Upper lobe of left lung (tissue), 6 donors: Measurements from ENCODE around the gene GGT6. TPM values are rescaled to one million over a fixed set of nuclear protein-coding genes. Genes with fewer than 3 reads are reported as not detected.
A peak's percentile ranks its signal among the peaks of the same experiment; 100 is the strongest.

Experiments used
- ATAC-seq, 2 donors: fragments of 200-7000 bp; cut with Tn5 transposase; one replicate each; pipeline ENCODE4 v1.9.1; 2022; ENCODE audit warnings: mild to moderate bottlenecking in 2 of 2, moderate library complexity in 2 of 2; ENCODE audit not compliant: low FRiP score in 2 of 2
- DNase-seq, 2 donors: peaks; one replicate each; pipeline ENCODE4 v3.0.0-alpha.2; 2019 to 2020
- H3K27ac ChIP-seq, 4 donors: fragments of 200-600 bp; sonication (generic); one replicate each; pipeline ENCODE4 v1.5.1; 2016 to 2019
- H3K27me3 ChIP-seq, 4 donors: fragments of 200-600 bp; sonication (generic); one replicate each; pipeline ENCODE4 v1.5.1; 2017 to 2019
- H3K36me3 ChIP-seq, 4 donors: fragments of 200-600 bp; sonication (generic); one replicate each; pipeline ENCODE4 v1.5.1; 2016 to 2019
- H3K4me1 ChIP-seq, 4 donors: fragments of 200-600 bp; sonication (generic); one replicate each; pipeline ENCODE4 v1.5.1; 2018 to 2019
- H3K4me3 ChIP-seq, 4 donors: fragments of 200-600 bp; sonication (generic); one replicate each; pipeline ENCODE4 v1.5.1; 2017 to 2019; ENCODE audit warnings: mild to moderate bottlenecking in 2 of 4, moderate library complexity in 1 of 4
- H3K9me3 ChIP-seq, 4 donors: fragments of 200-600 bp; sonication (generic); one replicate each; pipeline ENCODE4 v1.5.1; 2018 to 2019
- EP300 ChIP-seq, 4 donors: sonication (generic); formaldehyde crosslinking; IDR thresholded peaks; one replicate each; pipeline ENCODE4 v1.5.1; 2017; ENCODE audit warnings: antibody characterized with exemption in 4 of 4, control low read depth in 2 of 4
- POLR2A ChIP-seq, 4 donors: fragments of 450-650 bp; IDR thresholded peaks; one replicate each; pipeline ENCODE4 v1.5.1; 2016 to 2017; ENCODE audit warnings: antibody characterized with exemption in 4 of 4, mild to moderate bottlenecking in 2 of 4
- POLR2AphosphoS5 ChIP-seq, 2 donors: sonication (generic); formaldehyde crosslinking; IDR thresholded peaks; one replicate each; pipeline ENCODE4 v1.5.1; 2017; ENCODE audit warnings: antibody characterized with exemption in 2 of 2
- WGBS, 2 donors: methylation state at CpG; one replicate each; pipeline ENCODE4 v1.1.5; 2017 to 2018; 5-methylcytosine and 5-hydroxymethylcytosine counted together
- total RNA-seq, 6 donors: library from RNA; depleted of rRNA in 4 of 6; stranded (reverse); fragments of >200 nt in 4 of 6; gene quantifications; one replicate each; pipeline versions ENCODE4 v1.1.0 to v1.2.1, GENCODE V29; 2016 to 2021
- TF ChIP-seq, protein P1 (sequence below), 6 experiments: fragments of 450-650 bp in 4 of 6; fragments of 200-600 bp in 2 of 6; sonication (generic) in 2 of 6; IDR thresholded peaks; one replicate each; pipeline ENCODE4 v1.5.1; 2016 to 2019; ENCODE audit warnings: antibody characterized with exemption in 6 of 6
- donor health status: DM: no; HTN: no; CAD: no; lungs with moderate emphysema.
- donor health status: DM: no; HTN: yes; CAD: no; lungs with severe emphysema.

Gene GGT6
- total RNA-seq, 6 donors from 2014 or later = 3.8 to 18.7 (median 9.7) TPM

DNA sequence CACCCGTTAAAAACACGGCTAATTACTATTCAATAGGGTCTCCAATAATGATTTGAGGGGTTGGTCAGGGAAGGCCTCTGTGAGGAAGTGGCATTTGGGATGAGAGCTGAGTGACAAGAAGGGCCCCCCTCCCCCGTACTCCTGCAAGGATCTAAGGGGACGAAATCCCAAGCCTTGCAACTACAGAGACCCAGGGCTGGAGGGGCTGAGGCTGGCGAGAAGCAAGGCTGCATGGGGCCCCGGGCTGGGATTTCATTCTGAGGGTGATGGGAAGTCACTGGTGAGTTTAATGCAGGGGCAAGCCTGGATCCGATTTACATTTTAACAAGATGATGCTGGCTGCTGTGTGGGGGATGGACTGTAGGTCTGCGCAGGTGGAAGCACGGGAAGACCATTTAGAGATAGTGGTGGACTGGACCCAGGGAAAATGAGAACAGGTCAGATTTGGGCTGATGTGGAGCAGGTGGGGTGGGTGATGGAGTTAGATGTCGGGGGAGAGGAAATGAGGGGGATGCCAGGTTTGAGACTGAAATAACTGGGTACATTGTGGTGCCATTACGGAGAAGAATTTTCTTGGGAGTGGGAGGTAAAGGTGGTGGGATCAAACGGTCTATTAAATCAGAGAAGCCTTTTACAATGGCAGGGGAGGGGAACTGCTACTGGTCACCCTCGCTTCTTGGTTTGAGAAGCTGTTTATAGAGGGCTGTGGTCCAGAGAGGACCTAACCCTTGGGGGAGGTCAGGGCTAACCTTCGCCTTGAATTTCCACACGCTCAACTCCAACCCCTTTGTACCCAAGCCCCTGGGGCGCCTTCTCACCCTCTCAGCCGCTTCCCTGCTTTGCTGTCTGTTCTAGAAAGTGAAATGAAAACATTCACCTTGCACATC, 4.3 kb downstream of the GGT6 start:
- no peak for ATAC-seq
- 70 to 71% methylated on average over 17 of the region's 17 CpGs for WGBS, 2 donors
- Histone ChIP-seq H3K4me1 (peaks cover 13 to 39% (median 23%) of the 10 kb centered on the region in 4 donors), H3K4me3 (peak overlapping the region; percentile 36 to 90 (median 82)), H3K27ac (peak overlapping the region; percentile 68 to 89 (median 86)), H3K36me3 (peaks cover 0 to 24% (median 19%) of the 10 kb centered on the region in 4 donors), H3K9me3 (no peaks in the 10 kb centered on the region), H3K27me3 (no peaks in the 10 kb centered on the region)
- TF ChIP-seq POLR2AphosphoS5 (IDR thresholded peaks at IDR 0.05) (no peak), EP300 (IDR thresholded peaks at IDR 0.05) (no peak), POLR2A (IDR thresholded peaks at IDR 0.05) (no peak)
- TF ChIP-seq, protein P1, sequence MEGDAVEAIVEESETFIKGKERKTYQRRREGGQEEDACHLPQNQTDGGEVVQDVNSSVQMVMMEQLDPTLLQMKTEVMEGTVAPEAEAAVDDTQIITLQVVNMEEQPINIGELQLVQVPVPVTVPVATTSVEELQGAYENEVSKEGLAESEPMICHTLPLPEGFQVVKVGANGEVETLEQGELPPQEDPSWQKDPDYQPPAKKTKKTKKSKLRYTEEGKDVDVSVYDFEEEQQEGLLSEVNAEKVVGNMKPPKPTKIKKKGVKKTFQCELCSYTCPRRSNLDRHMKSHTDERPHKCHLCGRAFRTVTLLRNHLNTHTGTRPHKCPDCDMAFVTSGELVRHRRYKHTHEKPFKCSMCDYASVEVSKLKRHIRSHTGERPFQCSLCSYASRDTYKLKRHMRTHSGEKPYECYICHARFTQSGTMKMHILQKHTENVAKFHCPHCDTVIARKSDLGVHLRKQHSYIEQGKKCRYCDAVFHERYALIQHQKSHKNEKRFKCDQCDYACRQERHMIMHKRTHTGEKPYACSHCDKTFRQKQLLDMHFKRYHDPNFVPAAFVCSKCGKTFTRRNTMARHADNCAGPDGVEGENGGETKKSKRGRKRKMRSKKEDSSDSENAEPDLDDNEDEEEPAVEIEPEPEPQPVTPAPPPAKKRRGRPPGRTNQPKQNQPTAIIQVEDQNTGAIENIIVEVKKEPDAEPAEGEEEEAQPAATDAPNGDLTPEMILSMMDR (IDR thresholded peaks at IDR 0.05) = no peak
- DNase-seq = no peak

DNA sequence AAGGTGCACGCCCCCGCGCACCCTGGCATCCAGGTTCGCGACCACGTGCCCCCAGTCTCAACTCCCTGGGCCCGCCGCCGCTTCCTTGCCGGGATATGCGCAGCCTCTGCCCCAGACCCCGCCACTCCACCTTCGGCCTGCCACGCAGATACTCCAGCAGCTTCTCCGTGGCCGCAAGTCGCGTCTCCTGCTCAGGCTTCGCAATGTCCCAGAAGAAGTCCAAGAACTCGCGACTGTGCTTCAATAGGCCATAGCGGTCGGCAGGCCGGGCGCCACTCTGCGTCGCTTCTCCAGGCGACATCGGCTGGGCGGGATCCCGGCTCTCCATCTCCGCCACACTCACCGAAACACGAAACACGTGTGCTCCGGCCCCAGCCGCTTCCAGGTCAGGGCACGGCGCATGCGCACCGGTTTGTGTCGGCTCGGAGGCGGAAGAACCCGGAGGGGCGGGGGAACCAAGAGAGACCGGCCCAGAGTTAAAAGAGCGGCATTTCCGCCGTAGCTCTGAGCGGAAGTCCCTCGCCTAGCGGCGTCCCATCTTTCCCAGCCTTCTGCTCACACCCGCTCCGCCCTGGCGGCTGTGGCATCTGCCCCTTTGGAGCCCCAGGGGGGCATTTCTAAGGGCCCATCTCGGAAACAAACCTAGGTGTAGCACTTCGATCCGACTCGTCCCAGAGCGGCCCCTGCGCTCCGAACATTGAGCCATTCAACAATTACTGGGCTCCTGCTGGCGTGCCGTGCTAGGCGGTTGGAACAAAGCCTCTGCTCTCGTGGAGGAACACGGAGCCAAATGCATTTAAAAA, 5.2 kb downstream of the GGT6 start, which contains the start of gene MYBBP1A:
TSS of gene MYBBP1A (minus strand) at position 388 of the 803 bp plus-strand sequence. CDS start at position 328, 60 bp downstream.
- peak; percentile 98 for DNase-seq
- ATAC-seq = peak; percentile 93 to 96
- 0 to 1% methylated on average over 42 to 65 of the region's 69 CpGs for WGBS, 2 donors
- H3K9me3 ChIP-seq = no peaks in the 10 kb centered on the region
- no peaks in the 10 kb centered on the region for H3K27me3 ChIP-seq
- H3K4me1 ChIP-seq = peaks cover 13 to 33% (median 22%) of the 10 kb centered on the region in 4 donors
- H3K36me3 ChIP-seq = peaks cover 0 to 34% (median 29%) of the 10 kb centered on the region in 4 donors
- H3K27ac ChIP-seq = peak within 1 kb of the TSS; percentile 68 to 89 (median 86)
- TF ChIP-seq, protein P1 (IDR thresholded peaks at IDR 0.05) = peak in 3 of 6 experiments; percentile 33 to 49 (median 40)
- TF ChIP-seq POLR2AphosphoS5 (IDR thresholded peaks at IDR 0.05) (peak; percentile 73 to 74), EP300 (IDR thresholded peaks at IDR 0.05) (no peak), POLR2A (IDR thresholded peaks at IDR 0.05) (peak in 2 of 4 donors; percentile 58 to 80)
- peak within 1 kb of the TSS; percentile 50 to 90 (median 82) for H3K4me3 ChIP-seq

DNA sequence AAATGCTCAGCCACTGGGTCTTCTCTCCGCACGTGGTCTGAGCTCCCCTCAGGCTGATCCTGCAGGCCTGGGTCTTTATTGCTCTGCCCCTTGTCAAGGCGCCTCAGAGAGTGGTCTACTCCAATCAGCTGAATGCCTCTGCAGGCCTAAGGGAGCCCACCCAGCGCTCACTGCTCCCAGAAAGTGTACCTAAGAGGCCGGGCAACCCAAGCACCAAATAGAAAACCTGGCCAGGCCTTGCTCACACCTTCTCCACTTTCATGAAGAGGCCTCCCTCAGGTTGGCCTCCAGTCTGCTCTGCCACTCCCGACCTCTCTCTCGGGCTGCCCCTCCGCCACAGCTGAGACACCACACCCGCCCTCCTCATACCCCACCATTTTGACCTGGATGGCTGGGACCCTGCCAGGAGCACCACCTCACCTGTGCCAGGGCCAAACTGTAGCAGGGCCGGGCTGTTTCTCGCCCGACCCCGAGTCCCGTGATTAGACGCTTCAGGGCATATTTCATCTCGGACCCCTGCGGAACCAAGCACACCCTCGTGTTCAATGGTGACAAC, 5.9 kb downstream of the GGT6 start:
- Histone ChIP-seq H3K27me3 (no peaks in the 10 kb centered on the region), H3K36me3 (peaks cover 4 to 40% (median 35%) of the 10 kb centered on the region in 4 donors), H3K9me3 (no peaks in the 10 kb centered on the region), H3K27ac (peak overlapping the region; percentile 40 to 86 (median 77)), H3K4me1 (peaks cover 13 to 26% (median 22%) of the 10 kb centered on the region in 4 donors), H3K4me3 (peak overlapping the region; percentile 50 to 90 (median 82))
- ATAC-seq = no peak
- DNase-seq = no peak
- 14 to 62% methylated on average over 5 to 18 of the region's 18 CpGs for whole genome bisulfite sequencing, 2 donors
- no peak for TF ChIP-seq EP300 (IDR thresholded peaks at IDR 0.05)
- no peak for TF ChIP-seq POLR2AphosphoS5 (IDR thresholded peaks at IDR 0.05)
- no peak for TF ChIP-seq POLR2A (IDR thresholded peaks at IDR 0.05)
- TF ChIP-seq, protein P1 (IDR thresholded peaks at IDR 0.05) = no peak

DNA sequence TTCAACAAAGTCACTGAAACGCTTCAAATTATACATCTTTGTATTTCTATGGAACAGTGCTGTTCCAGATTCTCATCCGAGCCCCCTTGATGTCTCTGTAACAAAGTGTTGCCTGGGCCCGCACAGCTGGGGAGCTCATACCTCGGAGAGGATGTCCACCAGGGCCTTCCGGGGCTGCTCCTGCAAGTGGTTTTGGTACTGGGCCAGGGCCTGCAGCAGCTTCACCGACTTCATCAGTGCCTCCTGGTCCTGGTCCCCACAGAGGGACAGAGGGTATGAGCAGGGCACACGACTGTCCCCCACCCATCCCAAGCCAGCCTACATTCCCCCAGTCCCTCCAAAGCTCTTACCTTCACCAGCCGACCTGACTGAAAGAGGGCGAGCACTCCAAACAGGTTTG, 6.7 kb downstream of the GGT6 start:
- H3K27me3 ChIP-seq = no peaks in the 10 kb centered on the region
- TF ChIP-seq EP300 (IDR thresholded peaks at IDR 0.05) = no peak
- H3K27ac ChIP-seq = no peak overlapping the region
- ATAC-seq (no peak), DNase-seq (no peak)
- no peaks in the 10 kb centered on the region for H3K9me3 ChIP-seq
- H3K36me3 ChIP-seq = peaks cover 9 to 49% (median 44%) of the 10 kb centered on the region in 4 donors
- H3K4me1 ChIP-seq = peaks cover 13 to 23% (median 21%) of the 10 kb centered on the region in 4 donors
- 83 to 86% methylated on average over 7 to 9 of the region's 9 CpGs for WGBS, 2 donors
- peak overlapping the region in 1 of 4 donors; percentile 74 for H3K4me3 ChIP-seq
